Stimulated activated CD8-positive, alpha-beta memory T cell treated with anti-CD3 and anti-CD28 coated beads, Interleukin-7, amount 100 ng/mL, for 4 hours (primary cell): ENCODE data around the gene NRK.
"Not testable (repeated sequence)": the region's sequence is repeated elsewhere in the genome, so short reads cannot be mapped to it uniquely, and the experiment has no call there.

ENCODE experiments used
- DNase-seq, 2 donors: peaks; one replicate each; pipeline ENCODE4 v3.0.0-alpha.2; 2020; ENCODE audit warnings: low read depth in 2 of 2

NRK gene

GRCh38 chrX:105882581-105883275 is 60.4 kb downstream of the NRK start:
- DNase-seq = no peak

- DNase-seq = no peak
These were observed 72.4 kb downstream of the NRK start for GRCh38 chrX:105894721-105895120.

- no peak for DNase-seq
These were observed 87.2 kb downstream of the NRK start for GRCh38 chrX:105909576-105909975.

- DNase-seq = no peak
These were observed 88.3 kb downstream of the NRK start for GRCh38 chrX:105910563-105911105.

- no peak for DNase-seq
These were observed 122.9 kb downstream of the NRK start for GRCh38 chrX:105945266-105945665.

GRCh38 chrX:105969487-105969886 is 147.1 kb downstream of the NRK start:
- no peak for DNase-seq

- DNase-seq = no peak
These were observed 150.5 kb downstream of the NRK start for GRCh38 chrX:105972690-105973386.

- no peak for DNase-seq
These were observed 151.0 kb downstream of the NRK start for GRCh38 chrX:105973387-105973739.

GRCh38 chrX:105975382-105975781 is 153.0 kb downstream of the NRK start:
- DNase-seq = no peak

GRCh38 chrX:105981772-105982485 is 159.6 kb downstream of the NRK start:
- no peak for DNase-seq

GRCh38 chrX:105988487-105988886 is 166.1 kb downstream of the NRK start:
- not testable (repeated sequence) for DNase-seq

- DNase-seq = no peak
These were observed 177.0 kb downstream of the NRK start for GRCh38 chrX:105999294-105999693.

- DNase-seq = no peak
These were observed 177.9 kb downstream of the NRK start for GRCh38 chrX:106000203-106000602.

GRCh38 chrX:106000609-106001008 is 178.3 kb downstream of the NRK start:
- DNase-seq = not testable (repeated sequence)

GRCh38 chrX:106005684-106006083 is 183.3 kb downstream of the NRK start:
- DNase-seq = no peak

- DNase-seq = no peak
These were observed 185.5 kb downstream of the NRK start for GRCh38 chrX:106007815-106008214.
